C4-2B (cell line): ENCODE measurements around the gene PTPRD.

Source experiments
- ZFX ChIP-seq: fragments of 450-650 bp; IDR thresholded peaks from 2 replicates; pipeline ENCODE4 v1.6.1; 2017
- TF ChIP-seq, protein P1 (sequence below): fragments of 450-650 bp; conservative IDR thresholded peaks from 2 replicates; pipeline ENCODE4 v1.5.1; 2017; ENCODE audit warnings: mild to moderate bottlenecking

GRCh38 chr9:8960254-8960653, 1652.5 kb downstream of the PTPRD start:
- TF ChIP-seq, protein P1, sequence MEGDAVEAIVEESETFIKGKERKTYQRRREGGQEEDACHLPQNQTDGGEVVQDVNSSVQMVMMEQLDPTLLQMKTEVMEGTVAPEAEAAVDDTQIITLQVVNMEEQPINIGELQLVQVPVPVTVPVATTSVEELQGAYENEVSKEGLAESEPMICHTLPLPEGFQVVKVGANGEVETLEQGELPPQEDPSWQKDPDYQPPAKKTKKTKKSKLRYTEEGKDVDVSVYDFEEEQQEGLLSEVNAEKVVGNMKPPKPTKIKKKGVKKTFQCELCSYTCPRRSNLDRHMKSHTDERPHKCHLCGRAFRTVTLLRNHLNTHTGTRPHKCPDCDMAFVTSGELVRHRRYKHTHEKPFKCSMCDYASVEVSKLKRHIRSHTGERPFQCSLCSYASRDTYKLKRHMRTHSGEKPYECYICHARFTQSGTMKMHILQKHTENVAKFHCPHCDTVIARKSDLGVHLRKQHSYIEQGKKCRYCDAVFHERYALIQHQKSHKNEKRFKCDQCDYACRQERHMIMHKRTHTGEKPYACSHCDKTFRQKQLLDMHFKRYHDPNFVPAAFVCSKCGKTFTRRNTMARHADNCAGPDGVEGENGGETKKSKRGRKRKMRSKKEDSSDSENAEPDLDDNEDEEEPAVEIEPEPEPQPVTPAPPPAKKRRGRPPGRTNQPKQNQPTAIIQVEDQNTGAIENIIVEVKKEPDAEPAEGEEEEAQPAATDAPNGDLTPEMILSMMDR, result no peak
- TF ChIP-seq ZFX, result no peak
